K562 (cell line): ENCODE measurements around the gene MSH3. TPM values are rescaled to one million over a fixed set of nuclear protein-coding genes. Genes with fewer than 3 reads are reported as not detected.
A peak's percentile ranks its signal among the peaks of the same experiment; 100 is the strongest.

ENCODE experiments used
- ATAC-seq: fragments of 200-7000 bp; cut with Tn5 transposase; 3 replicates; pipeline ENCODE4 v1.9.1; 2020; ENCODE audit warnings: moderate library complexity
- BruUV-seq: library from RNA; stranded (reverse); fragments of 400-500 nt; replicated peaks from 2 replicates; lab custom pipeline; 2021; lab: Mats Ljungman, UMichigan
- CTCF ChIA-PET: fragments of 300-600 bp; formaldehyde crosslinking; extraction: SDS; loops from one replicate; lab custom pipeline; 2021; ENCODE audit warnings: low intra/inter-chr PET ratio; lab: Yijun Ruan, JAX
- POLR2A ChIA-PET: fragments of 300-600, 350-650 bp; sonication (Branson Sonifier 250); formaldehyde crosslinking; extraction: SDS; loops from one replicate; lab custom pipeline; 2021; ENCODE audit warnings: antibody characterized with exemption, inconsistent platforms; lab: Yijun Ruan, JAX
- DNase-seq, 4 experiments: peaks; one replicate each; pipeline versions ENCODE4 v3.0.0 to v3.0.0-alpha.2; 2011 to 2018; ENCODE audit warnings: low spot score in 3 of 4, mixed read lengths in 3 of 4; ENCODE audit errors: extremely low read depth in 1 of 4
- FAIRE-seq: peaks from 2 replicates; lab custom pipeline; 2011; peaks lifted over from hg19 to GRCh38; lab: Jason Lieb, UNC
- H2AFZ ChIP-seq: 2 replicates; pipeline ENCODE4 v1.6.0; 2011; ENCODE audit warnings: low read depth, low read length, control low read depth, inconsistent platforms
- H3K27ac ChIP-seq: fragments of 200-600 bp; 3 replicates; pipeline ENCODE4 v1.8.0; 2011; ENCODE audit warnings: low read depth, mild to moderate bottlenecking, control low read depth, inconsistent platforms, low read length, moderate library complexity, mixed read lengths; ENCODE audit errors: extremely low read depth
- H3K27me3 ChIP-seq, 2 experiments: fragments of 300-600 bp in 1 of 2; 2 replicates in 1 of 2; 3 replicates in 1 of 2; pipeline versions ENCODE4 v1.6.0 to v1.8.0; 2011; ENCODE audit warnings: inconsistent platforms in 2 of 2, low read length in 2 of 2, mild to moderate bottlenecking in 1 of 2, mixed read lengths in 1 of 2, moderate library complexity in 1 of 2; ENCODE audit not compliant: control insufficient read depth in 2 of 2, insufficient read depth in 2 of 2
- H3K36me3 ChIP-seq: fragments of 300-600 bp; 3 replicates; pipeline ENCODE4 v1.8.0; 2011; ENCODE audit warnings: mild to moderate bottlenecking, low read length, inconsistent platforms; ENCODE audit not compliant: control insufficient read depth, insufficient read depth
- H3K4me1 ChIP-seq, 2 experiments: fragments of 200-600 bp in 1 of 2; replicated peaks in 1 of 2; 2 replicates in 1 of 2; 3 replicates in 1 of 2; pipeline versions ENCODE4 v1.5.1 to v1.8.0; 2011; ENCODE audit warnings: inconsistent platforms in 2 of 2, low read length in 2 of 2, mild to moderate bottlenecking in 1 of 2, mixed read lengths in 1 of 2, moderate library complexity in 1 of 2; ENCODE audit not compliant: control insufficient read depth in 2 of 2, insufficient read depth in 2 of 2
- H3K4me2 ChIP-seq: 2 replicates; pipeline ENCODE4 v1.6.1; 2011; ENCODE audit warnings: low read length, control low read depth, inconsistent platforms, mixed read lengths; ENCODE audit not compliant: insufficient read depth
- H3K4me3 ChIP-seq: fragments of 200-600 bp; sonication (generic), shearing (Covaris generic); 2 replicates; pipeline ENCODE4 v1.5.1; 2016; ENCODE audit warnings: control low read depth, inconsistent platforms
- H3K79me2 ChIP-seq: fragments of 200-600 bp; 3 replicates; pipeline ENCODE4 v1.8.0; 2011; ENCODE audit warnings: low read length, inconsistent platforms; ENCODE audit not compliant: control insufficient read depth, insufficient read depth
- H3K9ac ChIP-seq, 2 experiments: 2 replicates each; pipeline versions ENCODE4 v1.6.0 to v1.6.1; 2011; ENCODE audit warnings: low read depth in 2 of 2, low read length in 2 of 2, control low read depth in 1 of 2, inconsistent platforms in 1 of 2, mild to moderate bottlenecking in 1 of 2, mixed read lengths in 1 of 2; ENCODE audit not compliant: insufficient read depth in 1 of 2
- H3K9me1 ChIP-seq: one replicate; pipeline ENCODE4 v1.6.0; 2011; ENCODE audit warnings: inconsistent platforms, mild to moderate bottlenecking, low read length, moderate library complexity; ENCODE audit not compliant: control insufficient read depth, insufficient read depth
- H3K9me3 ChIP-seq: replicated peaks from 2 replicates; pipeline ENCODE4 v1.5.1; 2011; ENCODE audit warnings: low read depth, low read length, inconsistent platforms; ENCODE audit not compliant: control insufficient read depth, insufficient read depth
- H4K20me1 ChIP-seq: replicated peaks from 2 replicates; pipeline ENCODE4 v1.6.1; 2011; ENCODE audit warnings: low read length, inconsistent platforms, mixed read lengths; ENCODE audit not compliant: control insufficient read depth, insufficient read depth
- GTF2E2 ChIP-seq: fragments of 200-800 bp; sonication (Bioruptor generic); IDR thresholded peaks from 2 replicates; pipeline ENCODE4 v1.6.1; 2016; ENCODE audit warnings: missing genetic modification characterization, missing compliant biosample characterization
- HMGN3 ChIP-seq: IDR thresholded peaks from 2 replicates; pipeline ENCODE4 v1.6.1; 2011; ENCODE audit warnings: borderline replicate concordance, low read depth, mild to moderate bottlenecking, mixed read lengths, low read length; ENCODE audit not compliant: insufficient read length; ENCODE audit errors: extremely low read depth
- HNRNPK ChIP-seq: fragments of 200-400 bp; formaldehyde crosslinking; IDR thresholded peaks from one replicate; pipeline ENCODE4 v1.6.1; 2018; ENCODE audit warnings: mild to moderate bottlenecking, low read depth, low read length; ENCODE audit not compliant: poor library complexity, severe bottlenecking
- KLF10 ChIP-seq: fragments of 250-450 bp; sonication (Bioruptor Pico); IDR thresholded peaks from 2 replicates; pipeline ENCODE4 v1.6.1; 2021; ENCODE audit warnings: matching md5 sums
- SIN3A ChIP-seq, 2 experiments: fragments of 150-350 bp in 1 of 2; IDR thresholded peaks; 2 replicates each; pipeline ENCODE4 v1.6.1; 2011 to 2016; ENCODE audit warnings: borderline replicate concordance in 2 of 2, low read depth in 2 of 2, low read length in 2 of 2, mild to moderate bottlenecking in 2 of 2, moderate library complexity in 2 of 2; ENCODE audit not compliant: control insufficient read depth in 1 of 2
- ZBTB40 ChIP-seq, 2 experiments: fragments of 450-650 bp in 1 of 2; sonication (generic) in 1 of 2; formaldehyde crosslinking in 1 of 2; IDR thresholded peaks; 2 replicates each; pipeline versions ENCODE4 v1.7.1 to v1.9.0; 2016 to 2022; ENCODE audit warnings: inconsistent platforms in 1 of 2, mild to moderate bottlenecking in 1 of 2, missing genetic modification reagents in 1 of 2
- ZBTB9 ChIP-seq: fragments of 450-650 bp; formaldehyde crosslinking; IDR thresholded peaks from 2 replicates; pipeline ENCODE4 v1.4.0; 2020; ENCODE audit warnings: mild to moderate bottlenecking, moderate library complexity
- ZNF217 ChIP-seq: sonication (generic); formaldehyde crosslinking; IDR thresholded peaks from 2 replicates; pipeline ENCODE4 v1.8.0; 2022; ENCODE audit warnings: mild to moderate bottlenecking, missing genetic modification reagents
- ZNF263 ChIP-seq: sonication (generic); formaldehyde crosslinking; IDR thresholded peaks from 2 replicates; pipeline ENCODE4 v1.8.0; 2022; ENCODE audit warnings: mild to moderate bottlenecking, missing genetic modification reagents, borderline replicate concordance
- WGBS: fragments of 100-300 bp; shearing (Covaris generic); methylation state at CpG from one replicate; pipeline ENCODE4 v1.1.6; 2016; ENCODE audit warnings: low coverage, mixed read lengths; ENCODE audit not compliant: insufficient coverage; ENCODE audit errors: missing lambda C conversion rate; 5-methylcytosine and 5-hydroxymethylcytosine counted together
- in situ Hi-C: fragments of 300-500 bp; cut with MboI; formaldehyde crosslinking; loops from 4 replicates; pipeline ENCODE4 v1.15.0; 2018; ENCODE audit warnings: inconsistent platforms, mixed read lengths
- intact Hi-C: fragments of 100-400 bp; cut with micrococcal nuclease; formaldehyde crosslinking; loops from 2 replicates; pipeline ENCODE4 v1.14.2; 2022
- polyA plus RNA-seq, 8 experiments: library from polyadenylated mRNA; depleted of rRNA in 4 of 8; stranded (reverse) in 5 of 8; unstranded in 3 of 8; fragments of >200 nt; fragmentation: Nextera tagmentation in 2 of 8; fragmentation: Illumina TruSeq in 1 of 8; extraction: Ambion mirVana in 2 of 8; extraction: Trizol in 1 of 8; gene quantifications; 2 replicates each; pipeline versions ENCODE4 v1.2.1 to v1.2.3, GENCODE V29; 2011 to 2014; ENCODE audit warnings: inconsistent platforms in 1 of 8, missing spikeins in 1 of 8
- total RNA-seq, 7 experiments: library from RNA; depleted of rRNA in 6 of 7; stranded (reverse); fragments of >200 nt in 6 of 7; fragmentation: Illumina TruSeq in 2 of 7; extraction: Trizol in 2 of 7; gene quantifications; 2 replicates each; pipeline versions ENCODE4 v1.2.1 to v1.2.3, GENCODE V29; 2011 to 2021; ENCODE audit warnings: low replicate concordance in 1 of 7

The MSH3 gene
- total and polyA plus RNA-seq, 9 of the 15 experiments (the other 6 are each of a cell fraction or from before 2014, with no cell fraction given): 3.9 to 17.2 (median 13.2) TPM

DNA sequence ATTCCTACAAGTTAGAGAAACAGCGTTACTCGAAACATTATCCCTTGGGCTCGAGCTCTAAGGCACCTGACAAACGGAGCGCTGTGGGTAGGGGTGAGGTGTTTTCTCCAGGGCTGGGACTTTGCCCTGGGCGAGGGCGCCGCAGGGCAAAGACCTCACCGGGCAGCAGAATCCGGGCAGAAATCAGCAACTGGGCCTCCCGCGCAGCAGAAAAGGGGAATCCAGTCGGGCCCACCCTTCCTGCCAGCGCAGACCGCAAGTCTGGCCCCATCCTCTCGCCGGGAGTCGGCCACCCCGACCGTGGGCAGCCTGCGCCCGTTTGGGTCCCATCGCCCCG lies 430 bp upstream of the MSH3 start:
- H3K9me3 ChIP-seq: no peaks in the 10 kb centered on the region
- peak overlapping the region; percentile 80 for H3K4me2 ChIP-seq
- WGBS: 0% methylated on average over 22 of the region's 24 CpGs
- FAIRE-seq: no peak
- H3K79me2 ChIP-seq: peaks cover 35% of the 10 kb centered on the region
- no peaks in the 10 kb centered on the region for H4K20me1 ChIP-seq
- H3K9me1 ChIP-seq: no peaks in the 10 kb centered on the region
- ChIA-PET POLR2A (interaction anchor here (1.4 to 2.5 kb wide), 3 partner anchors 12 to 23 kb away, joined by 3 to 10 read pairs (median 4); no protein-coding TSS in a partner anchor), CTCF (no interaction called here)
- peak overlapping the region; percentile 67 for H2AFZ ChIP-seq
- H3K4me3 ChIP-seq: peak overlapping the region; percentile 61
- H3K4me1 ChIP-seq: peaks cover 0 to 8% of the 10 kb centered on the region in 2 experiments; a peak in 2 of 5 replicates
- DNase-seq: peak; percentile 21 to 48 (median 32)
- 0 out of 2 replicates have a peak, but pooled peaks have one; percentile 28 for TF ChIP-seq ZBTB40 (IDR thresholded peaks at IDR 0.05)
- TF ChIP-seq ZBTB40 (CRISPR knock-in tag; IDR thresholded peaks at IDR 0.05): no peak
- TF ChIP-seq KLF10: no peak
- TF ChIP-seq SIN3A (IDR thresholded peaks at IDR 0.05; ENCODE audit: borderline replicate concordance in 2 of 2, control insufficient read depth in 1 of 2, low read depth in 2 of 2, low read length in 2 of 2): 0 out of 4 replicates have a peak, but pooled peaks of 1 of the 2 experiments have one; percentile 20
- no peak for TF ChIP-seq ZNF217 (CRISPR knock-in tag)
- no peak for TF ChIP-seq HNRNPK
- no peak for TF ChIP-seq ZBTB9 (CRISPR knock-in tag)
- 0 out of 2 replicates have a peak, but pooled peaks have one; percentile 8 for TF ChIP-seq ZNF263
- TF ChIP-seq GTF2E2 (tag): peak; percentile 47; the same call in 1 of the 2 replicates
- TF ChIP-seq HMGN3: no peak
- H3K36me3 ChIP-seq: peaks cover 33% of the 10 kb centered on the region
- in situ Hi-C loops (no loop called here), intact Hi-C loops (no loop called here)
- peak overlapping the region; percentile 89 to 99 for H3K9ac ChIP-seq
- H3K27me3 ChIP-seq: no peaks in the 10 kb centered on the region
- H3K27ac ChIP-seq: peak overlapping the region; percentile 85
- ATAC-seq: peak; percentile 0; the same call in 1 of the 3 replicates
- no TSS peak for BruUV-seq
